Prostate gland (tissue), 2 donors: ENCODE data around the gene PHEX.

Experiments used
- CTCF ChIP-seq, 4 experiments: fragments of 200-600 bp in 2 of 4; fragments of 450-650 bp in 2 of 4; sonication (generic) in 2 of 4; IDR thresholded peaks; 1 replicate in 3 of 4; 2 replicates in 1 of 4; pipeline ENCODE4 v1.5.1; 2016 to 2019; ENCODE audit warnings: antibody characterized with exemption in 4 of 4, mild to moderate bottlenecking in 2 of 4, moderate library complexity in 2 of 4
- POLR2A ChIP-seq: fragments of 450-650 bp; IDR thresholded peaks from one replicate; pipeline ENCODE4 v1.6.1; 2016; ENCODE audit warnings: antibody characterized with exemption, mild to moderate bottlenecking
- POLR2AphosphoS5 ChIP-seq: sonication (generic); formaldehyde crosslinking; IDR thresholded peaks from one replicate; pipeline ENCODE4 v1.6.1; 2017; ENCODE audit warnings: antibody characterized with exemption

- TF ChIP-seq CTCF (IDR thresholded peaks at IDR 0.05), result no peak
- no peak for TF ChIP-seq POLR2AphosphoS5
- TF ChIP-seq POLR2A, result no peak
Observed at GRCh38 chrX:22078117-22078516, 46.0 kb downstream of the PHEX start.
